GM12878 (cell line): ENCODE results near the gene MYH10. TPM values are rescaled to one million over a fixed set of nuclear protein-coding genes. Genes with fewer than 3 reads are reported as not detected.

Experiments used
- ATAC-seq: fragments of 200-7000 bp; cut with Tn5 transposase; 3 replicates; pipeline ENCODE4 v1.9.1; 2020; ENCODE audit warnings: mild to moderate bottlenecking, moderate library complexity
- BruUV-seq: library from RNA; stranded (reverse); fragments of 400-500 nt; replicated peaks from 2 replicates; lab custom pipeline; 2021; lab: Mats Ljungman, UMichigan
- CTCF ChIA-PET: fragments of 300-600 bp; sonication (Branson Sonifier 250); formaldehyde crosslinking; extraction: SDS; loops from one replicate; lab custom pipeline; 2021; ENCODE audit warnings: inconsistent platforms; lab: Yijun Ruan, JAX
- POLR2A ChIA-PET: fragments of 350-600 bp; formaldehyde crosslinking; extraction: SDS; loops from one replicate; lab custom pipeline; 2021; ENCODE audit warnings: inconsistent platforms; lab: Charles Lee
- RAD21 ChIA-PET: fragments of 300-600 bp; sonication (Branson Sonifier 250); formaldehyde crosslinking; loops from one replicate; lab custom pipeline; 2023; ENCODE audit warnings: antibody characterized with exemption; ENCODE audit not compliant: unreplicated experiment; lab: Charles Lee
- SMC1A ChIA-PET: fragments of 300-600 bp; sonication (Branson Sonifier 250); formaldehyde crosslinking; loops from one replicate; lab custom pipeline; 2023; ENCODE audit not compliant: unreplicated experiment, uncharacterized antibody; lab: Charles Lee
- DNase-seq: peaks from one replicate; pipeline ENCODE4 v3.0.0-alpha.2; 2011; ENCODE audit warnings: low read depth, low spot score
- FAIRE-seq: peaks from 3 replicates; lab custom pipeline; 2011; peaks lifted over from hg19 to GRCh38; lab: Jason Lieb, UNC
- H2AFZ ChIP-seq: 2 replicates; pipeline ENCODE4 v1.6.0; 2011; ENCODE audit warnings: low read depth, low read length, control low read depth; ENCODE audit not compliant: control insufficient read depth
- H3K27ac ChIP-seq: 2 replicates; pipeline ENCODE4 v1.5.1; 2011; ENCODE audit warnings: control low read depth; ENCODE audit not compliant: control insufficient read depth, insufficient read depth
- H3K27me3 ChIP-seq, 2 experiments: replicated peaks in 1 of 2; 2 replicates each; pipeline versions ENCODE4 v1.6.0 to v1.6.1; 2011; ENCODE audit warnings: low read length in 1 of 2; ENCODE audit not compliant: control insufficient read depth in 2 of 2, insufficient read depth in 2 of 2
- H3K36me3 ChIP-seq, 2 experiments: 2 replicates each; pipeline ENCODE4 v1.5.1; 2011; ENCODE audit warnings: low read length in 1 of 2; ENCODE audit not compliant: control insufficient read depth in 2 of 2, insufficient read depth in 2 of 2
- H3K4me1 ChIP-seq: 2 replicates; pipeline ENCODE4 v1.6.1; 2011; ENCODE audit warnings: mild to moderate bottlenecking, low read length, moderate library complexity, mixed read lengths; ENCODE audit not compliant: control insufficient read depth, insufficient read depth
- H3K4me2 ChIP-seq: 2 replicates; pipeline ENCODE4 v1.6.0; 2011; ENCODE audit warnings: control low read depth; ENCODE audit not compliant: control insufficient read depth, insufficient read depth
- H3K4me3 ChIP-seq: fragments of 200-600 bp; sonication (generic); 2 replicates; pipeline ENCODE4 v1.5.1; 2016
- H3K79me2 ChIP-seq: 2 replicates; pipeline ENCODE4 v1.6.0; 2011; ENCODE audit warnings: low read length; ENCODE audit not compliant: control insufficient read depth, insufficient read depth
- H3K9ac ChIP-seq: 2 replicates; pipeline ENCODE4 v1.8.0; 2011; ENCODE audit warnings: low read length, control low read depth, mixed read lengths; ENCODE audit not compliant: control insufficient read depth, insufficient read depth
- H3K9me3 ChIP-seq: replicated peaks from 3 replicates; pipeline ENCODE4 v1.5.1; 2011; ENCODE audit warnings: mild to moderate bottlenecking, low read length; ENCODE audit not compliant: control insufficient read depth, insufficient read depth
- H4K20me1 ChIP-seq: 2 replicates; pipeline ENCODE4 v1.6.0; 2011; ENCODE audit not compliant: control insufficient read depth, insufficient read depth
- EED ChIP-seq: sonication (generic); IDR thresholded peaks from 2 replicates; pipeline ENCODE4 v1.6.1; 2016; ENCODE audit warnings: antibody characterized with exemption, low read depth
- IRF4 ChIP-seq: IDR thresholded peaks from 2 replicates; pipeline ENCODE4 v1.6.1; 2011; ENCODE audit warnings: low read depth, low read length
- NFYA ChIP-seq: IDR thresholded peaks from 2 replicates; pipeline ENCODE4 v1.6.1; 2011; ENCODE audit warnings: low read depth, mild to moderate bottlenecking, low read length, improper control_type of control experiment, borderline replicate concordance
- POU2F2 ChIP-seq: IDR thresholded peaks from 3 replicates; pipeline ENCODE4 v1.6.1; 2011; ENCODE audit warnings: low read depth, mild to moderate bottlenecking, low read length, borderline replicate concordance
- RELA ChIP-seq: fragments of 450-650 bp; IDR thresholded peaks from 2 replicates; pipeline ENCODE4 v1.8.0; 2014; ENCODE audit warnings: borderline replicate concordance; ENCODE audit not compliant: partially characterized antibody
- SIN3A ChIP-seq: IDR thresholded peaks from 2 replicates; pipeline ENCODE4 v1.6.1; 2012; ENCODE audit warnings: low read depth, low read length, improper control_type of control experiment
- STAT3 ChIP-seq: IDR thresholded peaks from 2 replicates; pipeline ENCODE4 v1.6.1; 2011; ENCODE audit warnings: low read depth, low read length, improper control_type of control experiment
- WGBS: methylation state at CpG from one replicate; pipeline ENCODE4 v1.1.6; 2016; ENCODE audit warnings: low lambda C conversion rate; ENCODE audit not compliant: insufficient replicate concordance, insufficient coverage; ENCODE audit errors: missing lambda C conversion rate; 5-methylcytosine and 5-hydroxymethylcytosine counted together
- in situ Hi-C: fragments of 300-500 bp; cut with MboI; formaldehyde crosslinking; loops from 9 replicates; pipeline ENCODE4 v1.14.3; 2018; ENCODE audit warnings: mixed read lengths
- intact Hi-C: fragments of 100-400 bp; cut with micrococcal nuclease; formaldehyde crosslinking; loops from one replicate; pipeline ENCODE4 v1.14.2; 2022; ENCODE audit not compliant: unreplicated experiment
- polyA plus RNA-seq, 11 experiments: library from polyadenylated mRNA; depleted of rRNA in 4 of 11; unstranded in 6 of 11; stranded (reverse) in 5 of 11; fragments of >200 nt; fragmentation: Nextera tagmentation in 4 of 11; fragmentation: Illumina TruSeq in 1 of 11; extraction: Ambion mirVana in 4 of 11; extraction: Trizol in 1 of 11; gene quantifications; 1 replicate in 1 of 11; 2 replicates in 10 of 11; pipeline versions ENCODE4 v1.2.1 to v1.2.3, GENCODE V29; 2011 to 2016; ENCODE audit warnings: inconsistent platforms in 2 of 11, missing spikeins in 2 of 11, low read depth in 1 of 11
- total RNA-seq, 4 experiments: library from RNA; depleted of rRNA in 3 of 4; stranded (reverse); fragments of >200 nt in 3 of 4; fragmentation: Illumina TruSeq in 1 of 4; extraction: Trizol in 1 of 4; gene quantifications; 2 replicates each; pipeline versions ENCODE4 v1.2.1 to v1.2.3, GENCODE V29; 2013 to 2021

MYH10 gene
- total and polyA plus RNA-seq, 10 of the 15 experiments (the other 5 are each of a cell fraction or from before 2014, with no cell fraction given), result 0.33 to 7.1 (median 1.0) TPM

- ChIA-PET POLR2A (no interaction called here), SMC1A (no interaction called here), CTCF (interaction anchor here (0.6 to 0.9 kb wide), 2 partner anchors 9 to 490 kb away, joined by 3 read pairs; no protein-coding TSS in a partner anchor), RAD21 (no interaction called here)
- ATAC-seq (no peak), FAIRE-seq (no peak), DNase-seq (no peak)
- H3K4me1 ChIP-seq, result no peaks in the 10 kb centered on the region
- H3K36me3 ChIP-seq, result no peaks in the 10 kb centered on the region
- no peak overlapping the region for H3K9ac ChIP-seq
- H3K4me2 ChIP-seq, result no peak overlapping the region
- WGBS, result 63% methylated on average over 9 of the region's 9 CpGs
- H2AFZ ChIP-seq, result no peak overlapping the region
- H3K9me3 ChIP-seq, result no peaks in the 10 kb centered on the region
- no peaks in the 10 kb centered on the region for H3K79me2 ChIP-seq
- H3K27ac ChIP-seq, result no peak overlapping the region
- no peak overlapping the region for H3K4me3 ChIP-seq
- no TSS peak for BruUV-seq
- H4K20me1 ChIP-seq, result no peaks in the 10 kb centered on the region
- TF ChIP-seq POU2F2, result no peak
- no peak for TF ChIP-seq SIN3A
- no peak for TF ChIP-seq NFYA
- TF ChIP-seq IRF4, result no peak
- no peak for TF ChIP-seq STAT3
- no peak for TF ChIP-seq EED
- TF ChIP-seq RELA, result no peak
- no peaks in the 10 kb centered on the region; a peak in 1 of 4 replicates for H3K27me3 ChIP-seq
- intact Hi-C loops, result no loop called here
- in situ Hi-C loops, result no loop called here
These were observed 77.8 kb downstream of the MYH10 start for GRCh38 chr17:8552577-8553320.
